MM.1S (cell line): Measurements from ENCODE around the gene MRPL1.
A peak's percentile ranks its signal among the peaks of the same experiment; 100 is the strongest.

Source experiments
- DNase-seq: peaks from one replicate; pipeline ENCODE4 v3.0.0-alpha.2; 2015
- H2AFZ ChIP-seq: fragments of 300-600 bp; sonication (generic); 2 replicates; pipeline ENCODE4 v1.6.0; 2016; ENCODE audit warnings: antibody characterized with exemption, low read length
- H3F3A ChIP-seq: fragments of 300-600 bp; sonication (generic); 2 replicates; pipeline ENCODE4 v1.6.1; 2016; ENCODE audit warnings: mild to moderate bottlenecking, antibody characterized with exemption, low read length, moderate library complexity, mixed read lengths; ENCODE audit not compliant: insufficient read depth
- H3K27ac ChIP-seq: fragments of 300-600 bp; sonication (generic); 2 replicates; pipeline ENCODE4 v1.5.1; 2016; ENCODE audit warnings: mild to moderate bottlenecking, low read length
- H3K27me3 ChIP-seq: fragments of 300-600 bp; sonication (generic); replicated peaks from 2 replicates; pipeline ENCODE4 v1.6.0; 2016; ENCODE audit warnings: low read length; ENCODE audit not compliant: insufficient read depth
- H3K36me3 ChIP-seq: fragments of 300-600 bp; sonication (generic); replicated peaks from 2 replicates; pipeline ENCODE4 v1.6.1; 2016; ENCODE audit warnings: mild to moderate bottlenecking, low read length, mixed read lengths; ENCODE audit not compliant: insufficient read depth
- H3K4me1 ChIP-seq: fragments of 300-600 bp; sonication (generic); 2 replicates; pipeline ENCODE4 v1.6.1; 2016; ENCODE audit warnings: low read length, mixed read lengths
- H3K4me2 ChIP-seq: fragments of 300-600 bp; sonication (generic); 2 replicates; pipeline ENCODE4 v1.6.0; 2016; ENCODE audit warnings: low read depth, low read length
- H3K4me3 ChIP-seq: fragments of 300-600 bp; sonication (generic); 2 replicates; pipeline ENCODE4 v1.5.1; 2016; ENCODE audit warnings: low read length, mixed read lengths
- H3K79me2 ChIP-seq: fragments of 300-600 bp; sonication (generic); 2 replicates; pipeline ENCODE4 v1.6.1; 2016; ENCODE audit warnings: mixed run types, low read length, mixed read lengths
- H3K9ac ChIP-seq: fragments of 300-600 bp; sonication (generic); 2 replicates; pipeline ENCODE4 v1.6.1; 2016; ENCODE audit warnings: low read length, mixed read lengths
- H3K9me2 ChIP-seq: fragments of 300-600 bp; sonication (generic); replicated peaks from 2 replicates; pipeline ENCODE4 v1.6.1; 2016; ENCODE audit warnings: mild to moderate bottlenecking, low read length, mixed read lengths; ENCODE audit not compliant: insufficient read depth
- H3K9me3 ChIP-seq: fragments of 300-600 bp; sonication (generic); replicated peaks from 2 replicates; pipeline ENCODE4 v1.6.1; 2016; ENCODE audit warnings: mild to moderate bottlenecking, low read length, mixed read lengths; ENCODE audit not compliant: insufficient read depth
- H4K20me1 ChIP-seq: fragments of 300-600 bp; sonication (generic); 2 replicates; pipeline ENCODE4 v1.6.1; 2016; ENCODE audit warnings: mild to moderate bottlenecking, low read length, moderate library complexity, mixed read lengths; ENCODE audit not compliant: insufficient read depth
- EZH2 ChIP-seq: fragments of 300-600 bp; sonication (generic); optimal IDR thresholded peaks from 2 replicates; pipeline ENCODE3; 2017; ENCODE audit warnings: low read depth, mild to moderate bottlenecking, antibody characterized with exemption, low read length, mixed read lengths
- EZH2phosphoT487 ChIP-seq: fragments of 300-600 bp; sonication (generic); IDR thresholded peaks from 2 replicates; pipeline ENCODE4 v1.6.1; 2018; ENCODE audit warnings: antibody characterized with exemption, low read length
- TF ChIP-seq, protein P1 (sequence below): fragments of 300-600 bp; sonication (generic); IDR thresholded peaks from 2 replicates; pipeline ENCODE4 v1.5.1; 2016; ENCODE audit warnings: antibody characterized with exemption, low read length, mixed read lengths

Gene MRPL1

DNA sequence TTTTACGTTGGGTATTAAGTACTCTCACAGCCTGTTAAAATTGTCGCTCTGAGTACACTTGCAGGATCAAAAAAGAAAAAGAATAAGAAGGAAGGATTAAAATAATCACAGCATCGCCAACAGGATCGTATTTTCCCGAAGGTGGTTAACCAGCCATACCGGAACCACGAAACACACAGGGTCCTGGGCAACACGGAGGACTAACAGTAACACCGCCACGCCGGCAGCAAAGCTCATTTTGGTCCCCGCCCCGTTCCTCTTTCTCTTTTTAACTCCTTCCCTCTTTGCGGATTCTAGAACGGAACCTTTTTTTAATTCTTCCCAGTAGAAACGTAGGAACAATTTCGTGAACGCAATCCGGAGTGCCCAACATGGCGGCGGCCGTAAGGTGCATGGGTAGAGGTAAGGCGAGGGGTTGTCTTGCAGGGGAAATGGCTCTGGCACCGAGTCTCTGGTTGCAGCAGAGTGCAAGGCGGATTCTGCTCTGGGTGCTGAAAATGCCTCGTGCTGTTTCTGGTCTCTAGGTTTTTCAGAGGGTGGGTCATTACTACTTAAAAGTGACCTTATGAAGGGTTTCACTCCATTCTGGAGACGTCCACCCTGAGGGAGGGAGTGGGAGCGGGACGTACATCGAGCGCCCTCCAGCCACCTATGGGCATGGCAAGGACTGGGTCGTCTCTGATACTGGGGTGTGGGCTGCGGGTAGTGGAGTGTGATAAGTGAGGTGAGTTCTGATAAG, at the start of gene MRPL1:
MRPL1 (plus strand) TSS at position 353 of the 739 bp plus-strand sequence; CDS start at position 372, 19 bp downstream.
- TF ChIP-seq, protein P1, sequence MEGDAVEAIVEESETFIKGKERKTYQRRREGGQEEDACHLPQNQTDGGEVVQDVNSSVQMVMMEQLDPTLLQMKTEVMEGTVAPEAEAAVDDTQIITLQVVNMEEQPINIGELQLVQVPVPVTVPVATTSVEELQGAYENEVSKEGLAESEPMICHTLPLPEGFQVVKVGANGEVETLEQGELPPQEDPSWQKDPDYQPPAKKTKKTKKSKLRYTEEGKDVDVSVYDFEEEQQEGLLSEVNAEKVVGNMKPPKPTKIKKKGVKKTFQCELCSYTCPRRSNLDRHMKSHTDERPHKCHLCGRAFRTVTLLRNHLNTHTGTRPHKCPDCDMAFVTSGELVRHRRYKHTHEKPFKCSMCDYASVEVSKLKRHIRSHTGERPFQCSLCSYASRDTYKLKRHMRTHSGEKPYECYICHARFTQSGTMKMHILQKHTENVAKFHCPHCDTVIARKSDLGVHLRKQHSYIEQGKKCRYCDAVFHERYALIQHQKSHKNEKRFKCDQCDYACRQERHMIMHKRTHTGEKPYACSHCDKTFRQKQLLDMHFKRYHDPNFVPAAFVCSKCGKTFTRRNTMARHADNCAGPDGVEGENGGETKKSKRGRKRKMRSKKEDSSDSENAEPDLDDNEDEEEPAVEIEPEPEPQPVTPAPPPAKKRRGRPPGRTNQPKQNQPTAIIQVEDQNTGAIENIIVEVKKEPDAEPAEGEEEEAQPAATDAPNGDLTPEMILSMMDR, result peak; percentile 16
- TF ChIP-seq EZH2, result no peak
- peak within 1 kb of the TSS; percentile 89 for H3K4me3 ChIP-seq

GRCh38 chr4:77815636-77816035, 47.0 kb upstream of the MRPL1 start:
- H4K20me1 ChIP-seq, result peaks cover 13% of the 10 kb centered on the region; the same call in 1 of the 2 replicates
- peaks cover 49% of the 10 kb centered on the region for H3F3A ChIP-seq
- TF ChIP-seq, protein P1, result no peak
- no peak for TF ChIP-seq EZH2
- no peak for TF ChIP-seq EZH2phosphoT487
- no peak overlapping the region for H2AFZ ChIP-seq
- H3K9ac ChIP-seq, result peak overlapping the region; percentile 61
- H3K9me2 ChIP-seq, result no peaks in the 10 kb centered on the region
- peak overlapping the region; percentile 93 for H3K4me3 ChIP-seq
- no peaks in the 10 kb centered on the region for H3K27me3 ChIP-seq
- H3K4me2 ChIP-seq, result peak overlapping the region; percentile 81
- H3K36me3 ChIP-seq, result no peaks in the 10 kb centered on the region
- peaks cover 36% of the 10 kb centered on the region for H3K4me1 ChIP-seq
- peak; percentile 82 for DNase-seq
- H3K9me3 ChIP-seq, result no peaks in the 10 kb centered on the region
- peaks cover 91% of the 10 kb centered on the region for H3K79me2 ChIP-seq
- H3K27ac ChIP-seq, result peak overlapping the region; percentile 76

More for the DNA sequence above, at the start of gene MRPL1:
- Histone ChIP-seq H3K9ac (peak within 1 kb of the TSS; percentile 84), H2AFZ (peak within 1 kb of the TSS; percentile 90), H3K27me3 (no peaks in the 10 kb centered on the region), H3K79me2 (peaks cover 50% of the 10 kb centered on the region), H3K4me2 (peak within 1 kb of the TSS; percentile 57), H3K4me1 (peaks cover 7% of the 10 kb centered on the region; the same call in 1 of the 2 replicates), H3K9me2 (no peaks in the 10 kb centered on the region), H3K36me3 (no peaks in the 10 kb centered on the region), H4K20me1 (no peaks in the 10 kb centered on the region), H3K27ac (peak within 1 kb of the TSS; percentile 85), H3F3A (peaks cover 13% of the 10 kb centered on the region), H3K9me3 (no peaks in the 10 kb centered on the region)
- DNase-seq, result peak; percentile 93

DNA sequence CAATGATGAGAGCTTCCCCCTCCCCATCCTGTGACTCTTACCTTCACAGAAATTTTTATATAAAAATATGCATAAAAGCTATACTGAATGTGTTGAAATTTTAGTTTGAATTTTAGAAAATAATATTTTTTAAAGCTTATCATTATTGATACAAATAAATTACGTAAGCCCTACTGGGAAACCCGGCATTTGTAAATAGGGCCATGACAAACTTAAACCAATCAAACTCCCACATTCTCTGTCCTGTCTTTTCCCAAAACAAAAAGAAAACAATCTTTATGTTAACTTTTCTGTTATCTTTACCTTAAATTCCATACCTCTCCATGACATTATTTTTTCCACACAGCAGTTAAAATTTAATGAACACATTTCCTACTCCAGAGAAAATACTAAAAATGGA, 46.1 kb upstream of the MRPL1 start:
- H3K9ac ChIP-seq, result peak overlapping the region; percentile 61
- peak overlapping the region; percentile 76; the same call in 1 of the 2 replicates for H3K27ac ChIP-seq
- no peak for DNase-seq
- H3K9me3 ChIP-seq, result no peaks in the 10 kb centered on the region
- H3K4me2 ChIP-seq, result peak overlapping the region; percentile 81
- H3K9me2 ChIP-seq, result no peaks in the 10 kb centered on the region
- H3K79me2 ChIP-seq, result peaks cover 91% of the 10 kb centered on the region
- peak overlapping the region; percentile 93 for H3K4me3 ChIP-seq
- H3K27me3 ChIP-seq, result no peaks in the 10 kb centered on the region
- TF ChIP-seq EZH2 (no peak), EZH2phosphoT487 (no peak)
- TF ChIP-seq, protein P1, result no peak
- H3K4me1 ChIP-seq, result peaks cover 36% of the 10 kb centered on the region
- H2AFZ ChIP-seq, result no peak overlapping the region
- H4K20me1 ChIP-seq, result peaks cover 4% of the 10 kb centered on the region; the same call in 1 of the 2 replicates
- no peaks in the 10 kb centered on the region for H3K36me3 ChIP-seq
- peaks cover 58% of the 10 kb centered on the region for H3F3A ChIP-seq
